Esophagus (tissue), 2 donors: ENCODE measurements around the gene BAX. TPM values are rescaled to one million over a fixed set of nuclear protein-coding genes. Genes with fewer than 3 reads are reported as not detected.
A peak's percentile ranks its signal among the peaks of the same experiment; 100 is the strongest.
"Not testable (repeated sequence)": the region's sequence is repeated elsewhere in the genome, so short reads cannot be mapped to it uniquely, and the experiment has no call there.

ENCODE experiments used
- H3K27ac ChIP-seq, 2 donors: one replicate each; pipeline ENCODE4 v1.5.1; 2013; ENCODE audit warnings: low read depth in 2 of 2, mild to moderate bottlenecking in 2 of 2, inconsistent platforms in 1 of 2, low read length in 1 of 2, moderate library complexity in 1 of 2
- H3K27me3 ChIP-seq, 2 donors: one replicate each; pipeline ENCODE4 v1.6.1; 2013; ENCODE audit warnings: low read length in 2 of 2, control low read depth in 1 of 2, mild to moderate bottlenecking in 1 of 2; ENCODE audit not compliant: insufficient read depth in 2 of 2, control insufficient read depth in 1 of 2
- H3K36me3 ChIP-seq, 2 donors: one replicate each; pipeline ENCODE4 v1.6.1; 2013; ENCODE audit warnings: low read length in 1 of 2; ENCODE audit not compliant: control insufficient read depth in 2 of 2, insufficient read depth in 2 of 2
- H3K4me1 ChIP-seq, 2 donors: one replicate each; pipeline ENCODE4 v1.6.1; 2013; ENCODE audit warnings: low read length in 1 of 2; ENCODE audit not compliant: control insufficient read depth in 2 of 2, insufficient read depth in 2 of 2
- H3K4me3 ChIP-seq, 2 donors: one replicate each; pipeline ENCODE4 v1.5.1; 2013; ENCODE audit warnings: low read length in 2 of 2, mild to moderate bottlenecking in 2 of 2, low read depth in 1 of 2, moderate library complexity in 1 of 2
- H3K9me3 ChIP-seq, 2 donors: one replicate each; pipeline ENCODE4 v1.6.1; 2013; ENCODE audit warnings: mild to moderate bottlenecking in 2 of 2, low read depth in 1 of 2, low read length in 1 of 2, moderate library complexity in 1 of 2; ENCODE audit not compliant: control insufficient read depth in 2 of 2, insufficient read depth in 1 of 2
- WGBS, 2 donors: extraction: QIAGEN DNeasy Blood & Tissue Kit; methylation state at CpG; one replicate each; pipeline ENCODE4 v1.1.7; 2013; 5-methylcytosine and 5-hydroxymethylcytosine counted together
- polyA plus RNA-seq, 2 donors: library from polyadenylated mRNA; stranded (reverse); fragments of 200-250 nt; gene quantifications; one replicate each; pipeline ENCODE4 v1.2.3, GENCODE V29; 2013
- donor health status: healthy with polysubstance abuse.
- donor health status: Bipolar disorder and iron deficiency.

Gene BAX
- polyA plus RNA-seq, 2 donors, result 41.7 to 56.9 TPM

GRCh38 chr19:48927692-48928091 lies 27.0 kb upstream of the BAX start:
- not testable (repeated sequence) for H3K4me3 ChIP-seq, H3K9me3 ChIP-seq, H3K36me3 ChIP-seq, H3K4me1 ChIP-seq, H3K27me3 ChIP-seq
- 72 to 74% methylated on average over 17 of the region's 17 CpGs for whole genome bisulfite sequencing, 2 donors
- peak overlapping the region; percentile 19 to 75 for H3K27ac ChIP-seq

- Histone ChIP-seq H3K36me3 (no peaks in the 10 kb centered on the region), H3K9me3 (no peaks in the 10 kb centered on the region), H3K4me1 (no peaks in the 10 kb centered on the region), H3K27me3 (no peaks in the 10 kb centered on the region), H3K27ac (peak overlapping the region in 1 of 2 donors; percentile 75), H3K4me3 (no peak overlapping the region)
- 61 to 64% methylated on average over 15 of the region's 15 CpGs for WGBS, 2 donors
Measured at GRCh38 chr19:48928164-48929025, 26.3 kb upstream of the BAX start.

- WGBS, 2 donors, result 0 to 1% methylated on average over 37 to 43 of the region's 43 CpGs
- peak within 1 kb of the TSS in 1 of 2 donors; percentile 76 for H3K27ac ChIP-seq
- H3K4me1 ChIP-seq, result no peaks in the 10 kb centered on the region
Measured at GRCh38 chr19:48933382-48933932, 21.2 kb upstream of the BAX start, which contains the start of gene DHDH. Gene DHDH, plus strand, starts transcription at chr19:48933699. Its CDS starts 23 bp downstream, at chr19:48933722.

GRCh38 chr19:48934837-48935236 lies 19.8 kb upstream of the BAX start:
- no peak overlapping the region for H3K4me3 ChIP-seq
- H3K36me3 ChIP-seq, result no peaks in the 10 kb centered on the region
- WGBS, 2 donors, result 80 to 89% methylated on average over 19 of the region's 19 CpGs
- no peaks in the 10 kb centered on the region for H3K9me3 ChIP-seq
- H3K27ac ChIP-seq, result no peak overlapping the region
- no peaks in the 10 kb centered on the region for H3K27me3 ChIP-seq
- no peaks in the 10 kb centered on the region for H3K4me1 ChIP-seq

More at GRCh38 chr19:48933382-48933932, 21.2 kb upstream of the BAX start, which contains the start of gene DHDH:
- Histone ChIP-seq H3K27me3 (no peaks in the 10 kb centered on the region), H3K4me3 (peak within 1 kb of the TSS; percentile 37 to 41), H3K36me3 (no peaks in the 10 kb centered on the region), H3K9me3 (no peaks in the 10 kb centered on the region)

- Histone ChIP-seq H3K27ac (no peak overlapping the region), H3K4me3 (no peak overlapping the region), H3K36me3 (no peaks in the 10 kb centered on the region), H3K27me3 (no peaks in the 10 kb centered on the region), H3K4me1 (no peaks in the 10 kb centered on the region), H3K9me3 (no peaks in the 10 kb centered on the region)
- WGBS, 2 donors, result 95 to 96% methylated on average over 25 of the region's 25 CpGs
Measured at GRCh38 chr19:48935864-48936263, 18.8 kb upstream of the BAX start.

- 80 to 88% methylated on average over 7 of the region's 7 CpGs for WGBS, 2 donors
- H3K4me1 ChIP-seq, result no peaks in the 10 kb centered on the region
- H3K27ac ChIP-seq, result no peak overlapping the region
- no peaks in the 10 kb centered on the region for H3K9me3 ChIP-seq
- no peaks in the 10 kb centered on the region for H3K36me3 ChIP-seq
- H3K4me3 ChIP-seq, result no peak overlapping the region
- H3K27me3 ChIP-seq, result no peaks in the 10 kb centered on the region
Measured at GRCh38 chr19:48938256-48938655, 16.4 kb upstream of the BAX start.

- Histone ChIP-seq H3K27me3 (no peaks in the 10 kb centered on the region), H3K4me3 (no peak overlapping the region), H3K4me1 (no peaks in the 10 kb centered on the region), H3K27ac (no peak overlapping the region), H3K9me3 (no peaks in the 10 kb centered on the region), H3K36me3 (no peaks in the 10 kb centered on the region)
- 95 to 96% methylated on average over 5 of the region's 5 CpGs for WGBS, 2 donors
Measured at GRCh38 chr19:48940902-48941301, 13.8 kb upstream of the BAX start.

- H3K4me1 ChIP-seq, result peaks cover 3 to 4% of the 10 kb centered on the region in 2 donors
- no peaks in the 10 kb centered on the region for H3K9me3 ChIP-seq
- no peaks in the 10 kb centered on the region for H3K36me3 ChIP-seq
- H3K27me3 ChIP-seq, result no peaks in the 10 kb centered on the region
- H3K4me3 ChIP-seq, result no peak overlapping the region
- 89 to 90% methylated on average over 6 of the region's 6 CpGs for WGBS, 2 donors
- H3K27ac ChIP-seq, result no peak overlapping the region
Measured at GRCh38 chr19:48943081-48943480, 11.6 kb upstream of the BAX start.

- H3K36me3 ChIP-seq, result no peaks in the 10 kb centered on the region
- no peaks in the 10 kb centered on the region for H3K9me3 ChIP-seq
- H3K27ac ChIP-seq, result no peak overlapping the region
- H3K4me1 ChIP-seq, result peaks cover 3 to 4% of the 10 kb centered on the region in 2 donors
- no peaks in the 10 kb centered on the region for H3K27me3 ChIP-seq
- 90 to 91% methylated on average over 5 of the region's 5 CpGs for WGBS, 2 donors
- H3K4me3 ChIP-seq, result no peak overlapping the region
Measured at GRCh38 chr19:48945415-48945814, 9.3 kb upstream of the BAX start.
